Esophagus (tissue), 2 donors: ENCODE results near the gene EVA1B. TPM values are rescaled to one million over a fixed set of nuclear protein-coding genes. Genes with fewer than 3 reads are reported as not detected.

Source experiments
- H3K27ac ChIP-seq, 2 donors: one replicate each; pipeline ENCODE4 v1.5.1; 2013; ENCODE audit warnings: low read depth in 2 of 2, mild to moderate bottlenecking in 2 of 2, inconsistent platforms in 1 of 2, low read length in 1 of 2, moderate library complexity in 1 of 2
- H3K27me3 ChIP-seq, 2 donors: one replicate each; pipeline ENCODE4 v1.6.1; 2013; ENCODE audit warnings: low read length in 2 of 2, control low read depth in 1 of 2, mild to moderate bottlenecking in 1 of 2; ENCODE audit not compliant: insufficient read depth in 2 of 2, control insufficient read depth in 1 of 2
- H3K36me3 ChIP-seq, 2 donors: one replicate each; pipeline ENCODE4 v1.6.1; 2013; ENCODE audit warnings: low read length in 1 of 2; ENCODE audit not compliant: control insufficient read depth in 2 of 2, insufficient read depth in 2 of 2
- H3K4me1 ChIP-seq, 2 donors: one replicate each; pipeline ENCODE4 v1.6.1; 2013; ENCODE audit warnings: low read length in 1 of 2; ENCODE audit not compliant: control insufficient read depth in 2 of 2, insufficient read depth in 2 of 2
- H3K4me3 ChIP-seq, 2 donors: one replicate each; pipeline ENCODE4 v1.5.1; 2013; ENCODE audit warnings: low read length in 2 of 2, mild to moderate bottlenecking in 2 of 2, low read depth in 1 of 2, moderate library complexity in 1 of 2
- H3K9me3 ChIP-seq, 2 donors: one replicate each; pipeline ENCODE4 v1.6.1; 2013; ENCODE audit warnings: mild to moderate bottlenecking in 2 of 2, low read depth in 1 of 2, low read length in 1 of 2, moderate library complexity in 1 of 2; ENCODE audit not compliant: control insufficient read depth in 2 of 2, insufficient read depth in 1 of 2
- WGBS, 2 donors: extraction: QIAGEN DNeasy Blood & Tissue Kit; methylation state at CpG; one replicate each; pipeline ENCODE4 v1.1.7; 2013; 5-methylcytosine and 5-hydroxymethylcytosine counted together
- polyA plus RNA-seq, 2 donors: library from polyadenylated mRNA; stranded (reverse); fragments of 200-250 nt; gene quantifications; one replicate each; pipeline ENCODE4 v1.2.3, GENCODE V29; 2013
- donor health status: healthy with polysubstance abuse.
- donor health status: Bipolar disorder and iron deficiency.

Gene EVA1B
- polyA plus RNA-seq, 2 donors, result 6.1 to 9.3 TPM

- Histone ChIP-seq H3K27me3 (no peaks in the 10 kb centered on the region), H3K36me3 (peaks cover 25 to 42% of the 10 kb centered on the region in 2 donors), H3K27ac (no peak overlapping the region), H3K9me3 (no peaks in the 10 kb centered on the region), H3K4me1 (no peaks in the 10 kb centered on the region), H3K4me3 (no peak overlapping the region)
- 90 to 93% methylated on average over 13 of the region's 13 CpGs for WGBS, 2 donors
Measured at GRCh38 chr1:36358514-36359084, 35.2 kb upstream of the EVA1B start.

- Histone ChIP-seq H3K4me3 (no peak overlapping the region), H3K4me1 (peaks cover 3 to 16% of the 10 kb centered on the region in 2 donors), H3K36me3 (peaks cover 24 to 49% of the 10 kb centered on the region in 2 donors), H3K9me3 (no peaks in the 10 kb centered on the region), H3K27ac (peak overlapping the region in 1 of 2 donors; percentile 1), H3K27me3 (no peaks in the 10 kb centered on the region)
- WGBS, 2 donors, result 71 to 79% methylated on average over 4 of the region's 4 CpGs
Measured at GRCh38 chr1:36355811-36356210, 32.4 kb upstream of the EVA1B start.

- no peaks in the 10 kb centered on the region for H3K9me3 ChIP-seq
- peaks cover 21 to 52% of the 10 kb centered on the region in 2 donors for H3K36me3 ChIP-seq
- no peaks in the 10 kb centered on the region for H3K27me3 ChIP-seq
- H3K27ac ChIP-seq, result peak overlapping the region in 1 of 2 donors; percentile 48
- 91 to 95% methylated on average over 11 of the region's 11 CpGs for WGBS, 2 donors
- no peak overlapping the region for H3K4me3 ChIP-seq
- peaks cover 5 to 28% of the 10 kb centered on the region in 2 donors for H3K4me1 ChIP-seq
Measured at GRCh38 chr1:36354486-36354885, 31.0 kb upstream of the EVA1B start.

DNA sequence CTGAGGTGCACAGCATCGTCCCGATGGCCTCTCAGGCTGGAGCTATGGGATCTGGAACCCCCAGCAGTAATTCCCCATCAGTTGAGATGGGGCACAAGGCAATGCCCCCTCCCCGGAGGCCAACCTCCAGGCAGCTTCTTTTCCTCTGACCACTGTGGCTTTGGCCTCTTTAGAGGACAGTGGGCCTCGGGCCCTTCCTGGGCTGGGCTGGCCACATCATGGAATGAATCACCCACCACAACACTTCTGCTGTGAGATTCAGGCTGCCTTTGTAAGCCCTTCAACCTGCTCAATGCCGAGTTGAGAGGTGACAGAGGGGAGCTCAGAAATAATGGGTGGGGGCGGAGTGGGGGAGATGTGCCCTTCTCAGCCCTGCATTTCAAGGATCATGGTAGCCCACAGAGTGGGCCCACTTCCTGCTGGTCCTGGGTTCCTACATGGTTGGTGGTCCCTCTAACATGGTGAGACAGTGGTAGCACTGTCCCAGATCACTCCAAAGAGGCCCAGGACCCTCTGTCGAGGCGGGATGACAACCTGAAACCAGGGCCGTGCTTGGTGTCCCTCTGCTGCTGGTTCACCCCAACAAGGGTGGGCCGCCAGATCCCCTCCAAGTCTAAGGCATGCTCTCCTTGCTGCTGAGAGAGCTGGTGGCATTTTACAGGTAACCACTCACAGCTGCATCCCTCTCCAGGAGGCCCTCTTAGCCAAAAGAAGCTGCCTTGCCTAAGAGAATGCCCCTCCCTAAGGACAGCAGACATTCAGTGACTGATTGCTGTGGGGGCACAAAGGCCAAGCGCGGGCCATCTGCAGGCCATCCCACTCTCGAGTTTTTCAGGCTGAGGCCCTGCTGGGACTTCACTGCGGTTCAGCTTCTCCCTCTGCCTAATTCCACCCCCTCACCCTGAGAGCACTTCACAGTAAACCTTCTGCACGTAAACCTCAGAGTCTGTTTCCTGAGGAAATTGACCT is 29.7 kb upstream of the EVA1B start:
- H3K27ac ChIP-seq, result peak overlapping the region in 1 of 2 donors; percentile 26
- peaks cover 5 to 31% of the 10 kb centered on the region in 2 donors for H3K4me1 ChIP-seq
- no peaks in the 10 kb centered on the region for H3K9me3 ChIP-seq
- no peak overlapping the region for H3K4me3 ChIP-seq
- WGBS, 2 donors, result 82 to 85% methylated on average over 15 of the region's 15 CpGs
- peaks cover 22 to 54% of the 10 kb centered on the region in 2 donors for H3K36me3 ChIP-seq
- no peaks in the 10 kb centered on the region for H3K27me3 ChIP-seq

GRCh38 chr1:36352125-36352909 is 28.9 kb upstream of the EVA1B start:
- no peak overlapping the region for H3K4me3 ChIP-seq
- no peaks in the 10 kb centered on the region for H3K9me3 ChIP-seq
- H3K36me3 ChIP-seq, result peaks cover 22 to 52% of the 10 kb centered on the region in 2 donors
- H3K27me3 ChIP-seq, result no peaks in the 10 kb centered on the region
- peaks cover 5 to 31% of the 10 kb centered on the region in 2 donors for H3K4me1 ChIP-seq
- 85 to 86% methylated on average over 13 of the region's 13 CpGs for WGBS, 2 donors
- peak overlapping the region; percentile 85 to 89 for H3K27ac ChIP-seq

DNA sequence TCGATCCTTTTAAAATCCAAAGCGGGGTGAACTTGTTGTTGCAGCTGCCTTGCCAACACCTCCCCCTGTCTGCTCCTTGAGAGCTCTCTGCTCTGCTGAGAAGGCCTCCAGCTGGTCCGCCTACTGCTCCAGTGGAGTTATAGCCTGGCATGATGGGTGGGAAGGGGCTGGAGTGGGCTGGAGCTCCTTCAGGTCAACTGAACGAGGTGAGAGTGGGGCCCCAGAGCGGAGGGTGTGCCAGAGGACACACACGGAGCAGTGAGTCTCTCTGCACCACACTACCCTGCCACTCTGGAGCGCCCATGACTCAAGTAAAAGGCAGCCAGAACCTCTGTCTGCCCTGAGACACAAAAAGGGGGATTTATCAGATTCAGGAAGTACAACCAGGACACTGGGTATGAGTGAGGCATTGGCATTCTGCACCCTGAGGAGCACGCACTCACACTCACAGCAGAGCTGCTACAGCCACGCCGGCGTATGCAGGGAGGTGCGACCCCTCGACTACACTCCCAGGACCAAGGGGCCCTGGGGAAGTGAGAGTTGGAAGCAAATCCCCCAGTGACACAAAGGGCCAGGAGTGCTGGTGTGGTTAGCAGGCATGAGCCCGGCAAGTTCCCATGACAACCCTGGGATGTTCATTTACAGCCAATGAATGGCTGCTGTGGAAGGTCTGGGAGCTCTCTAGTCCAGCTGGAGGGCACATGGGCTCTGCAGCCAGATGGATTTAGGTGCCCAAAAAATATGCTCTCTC is 28.0 kb upstream of the EVA1B start:
- Histone ChIP-seq H3K4me1 (peaks cover 5 to 31% of the 10 kb centered on the region in 2 donors), H3K9me3 (no peaks in the 10 kb centered on the region), H3K27ac (peak overlapping the region; percentile 85 to 89), H3K27me3 (no peaks in the 10 kb centered on the region), H3K4me3 (no peak overlapping the region), H3K36me3 (peaks cover 22 to 54% of the 10 kb centered on the region in 2 donors)
- 66 to 69% methylated on average over 14 of the region's 14 CpGs for WGBS, 2 donors

DNA sequence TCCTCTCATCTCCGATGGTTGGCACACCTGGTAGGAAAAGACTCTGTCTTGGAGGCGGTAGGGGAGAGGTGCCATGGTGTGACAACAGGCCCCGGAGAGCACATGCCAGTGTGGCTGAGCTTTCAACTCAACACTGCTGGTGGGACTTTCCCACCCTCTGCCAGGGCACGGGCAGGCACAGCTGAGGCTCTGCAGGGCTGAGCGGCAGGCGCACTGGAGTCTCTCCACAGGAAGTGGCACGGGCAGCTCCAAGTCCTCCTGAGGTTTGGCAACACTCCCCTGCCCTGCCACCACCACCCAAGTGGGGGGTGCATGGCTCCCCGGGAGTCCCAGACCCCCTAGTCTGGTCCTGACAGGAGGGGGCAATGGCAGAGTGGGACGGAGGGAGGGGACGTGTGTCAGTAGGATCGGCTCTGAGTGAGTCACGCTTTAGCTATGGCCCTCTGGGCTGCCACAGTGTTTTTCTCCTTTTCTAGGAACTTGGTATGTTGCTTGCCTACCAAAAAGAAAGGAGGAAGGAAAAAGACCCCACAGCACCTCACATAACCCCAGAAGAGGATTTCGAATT is 27.3 kb upstream of the EVA1B start:
- peaks cover 22 to 56% of the 10 kb centered on the region in 2 donors for H3K36me3 ChIP-seq
- peak overlapping the region; percentile 85 to 89 for H3K27ac ChIP-seq
- H3K4me1 ChIP-seq, result peaks cover 5 to 31% of the 10 kb centered on the region in 2 donors
- no peaks in the 10 kb centered on the region for H3K27me3 ChIP-seq
- WGBS, 2 donors, result 31 to 44% methylated on average over 13 of the region's 13 CpGs
- H3K9me3 ChIP-seq, result no peaks in the 10 kb centered on the region
- no peak overlapping the region for H3K4me3 ChIP-seq

DNA sequence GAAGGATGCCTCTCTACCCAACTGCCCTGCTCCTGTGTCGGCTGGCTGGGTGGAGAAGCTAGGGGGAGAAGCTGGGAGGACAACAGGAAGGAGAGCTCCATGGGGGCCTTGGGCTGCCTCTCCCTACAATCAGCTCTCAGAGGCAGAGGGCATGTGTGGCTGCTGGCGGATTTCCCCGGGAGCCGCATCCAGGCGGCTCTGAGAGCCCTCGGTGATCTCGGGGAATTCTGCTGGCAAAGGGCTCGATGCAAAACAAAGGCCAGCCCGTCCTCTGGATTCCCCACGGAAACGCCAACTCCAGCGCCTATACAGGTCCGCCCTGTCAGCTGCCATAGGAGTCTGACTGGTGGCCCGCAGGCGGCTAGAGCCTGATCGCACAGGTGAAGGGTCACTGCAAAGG is 26.4 kb upstream of the EVA1B start:
- Histone ChIP-seq H3K4me1 (peaks cover 5 to 31% of the 10 kb centered on the region in 2 donors), H3K27me3 (no peaks in the 10 kb centered on the region), H3K4me3 (no peak overlapping the region), H3K36me3 (peaks cover 15 to 58% of the 10 kb centered on the region in 2 donors), H3K9me3 (no peaks in the 10 kb centered on the region), H3K27ac (peak overlapping the region; percentile 85 to 89)
- WGBS, 2 donors, result 54 to 75% methylated on average over 16 of the region's 16 CpGs
